Liver (tissue), 9 donors: Measurements from ENCODE around the gene S100A11. TPM values are rescaled to one million over a fixed set of nuclear protein-coding genes. Genes with fewer than 3 reads are reported as not detected.

Experiments used
- DNase-seq: peaks from one replicate; pipeline ENCODE4 v3.0.0-alpha.2; 2017; ENCODE audit warnings: low spot score
- H3K27ac ChIP-seq, 2 donors: one replicate each; pipeline ENCODE4 v1.7.0; 2013; ENCODE audit warnings: inconsistent platforms in 2 of 2, low read length in 2 of 2, control low read depth in 1 of 2, low read depth in 1 of 2, mild to moderate bottlenecking in 1 of 2
- H3K27me3 ChIP-seq, 4 donors: one replicate each; pipeline versions ENCODE4 v1.6.1 to v1.7.0; 2013; ENCODE audit warnings: low read length in 3 of 4, inconsistent platforms in 1 of 4, mild to moderate bottlenecking in 1 of 4, moderate library complexity in 1 of 4; ENCODE audit not compliant: control insufficient read depth in 4 of 4, insufficient read depth in 4 of 4
- H3K36me3 ChIP-seq, 4 donors: one replicate each; pipeline versions ENCODE4 v1.6.1 to v1.7.0; 2013; ENCODE audit warnings: low read length in 3 of 4, mild to moderate bottlenecking in 3 of 4, low read depth in 1 of 4, moderate library complexity in 1 of 4; ENCODE audit not compliant: control insufficient read depth in 4 of 4, insufficient read depth in 3 of 4
- H3K4me1 ChIP-seq, 4 donors: one replicate each; pipeline versions ENCODE4 v1.6.1 to v1.7.0; 2013; ENCODE audit warnings: low read length in 3 of 4, mild to moderate bottlenecking in 3 of 4, moderate library complexity in 1 of 4; ENCODE audit not compliant: control insufficient read depth in 4 of 4, insufficient read depth in 4 of 4
- H3K4me3 ChIP-seq, 3 donors: one replicate each; pipeline versions ENCODE4 v1.6.1 to v1.7.0; 2013; ENCODE audit warnings: low read length in 3 of 3, control low read depth in 1 of 3, low read depth in 1 of 3, mild to moderate bottlenecking in 1 of 3
- H3K9ac ChIP-seq, 2 donors: one replicate each; pipeline ENCODE4 v1.7.0; 2013; ENCODE audit warnings: low read length in 2 of 2, mild to moderate bottlenecking in 2 of 2, moderate library complexity in 2 of 2, control low read depth in 1 of 2, low read depth in 1 of 2
- H3K9me3 ChIP-seq, 4 donors: one replicate each; pipeline versions ENCODE4 v1.6.1 to v1.7.0; 2013; ENCODE audit warnings: low read length in 3 of 4; ENCODE audit not compliant: control insufficient read depth in 4 of 4
- ATF3 ChIP-seq: IDR thresholded peaks from 2 replicates; pipeline ENCODE4 v1.6.1; 2016; ENCODE audit warnings: antibody characterized with exemption
- CTCF ChIP-seq: fragments of 150-350 bp; IDR thresholded peaks from 2 replicates; pipeline ENCODE4 v1.5.1; 2017; ENCODE audit warnings: improper control_type of control experiment, low read depth, low read length; ENCODE audit not compliant: missing input control
- EGR1 ChIP-seq, 2 donors: IDR thresholded peaks; 2 replicates each; pipeline ENCODE4 v1.6.1; 2016 to 2018; ENCODE audit warnings: antibody characterized with exemption in 2 of 2, low read depth in 2 of 2
- FOXA1 ChIP-seq: IDR thresholded peaks from 2 replicates; pipeline ENCODE4 v1.6.1; 2016; ENCODE audit warnings: antibody characterized with exemption
- FOXA2 ChIP-seq: IDR thresholded peaks from 2 replicates; pipeline ENCODE4 v1.6.1; 2016; ENCODE audit warnings: antibody characterized with exemption
- GABPA ChIP-seq, 2 donors: IDR thresholded peaks in 1 of 2; conservative IDR thresholded peaks in 1 of 2; 2 replicates each; pipeline ENCODE4 v1.6.1; 2016; ENCODE audit warnings: antibody characterized with exemption in 2 of 2, mild to moderate bottlenecking in 1 of 2, moderate library complexity in 1 of 2
- HNF4A ChIP-seq, 2 donors: conservative IDR thresholded peaks; 2 replicates each; pipeline ENCODE4 v1.6.1; 2016; ENCODE audit warnings: antibody characterized with exemption in 2 of 2, mild to moderate bottlenecking in 2 of 2
- HNF4G ChIP-seq: IDR thresholded peaks from 2 replicates; pipeline ENCODE4 v1.6.1; 2016; ENCODE audit warnings: antibody characterized with exemption
- JUND ChIP-seq, 2 donors: IDR thresholded peaks; 2 replicates each; pipeline ENCODE4 v1.6.1; 2016; ENCODE audit warnings: antibody characterized with exemption in 2 of 2
- MAX ChIP-seq: IDR thresholded peaks from 2 replicates; pipeline ENCODE4 v1.6.1; 2016; ENCODE audit warnings: antibody characterized with exemption
- NR2F2 ChIP-seq: IDR thresholded peaks from 2 replicates; pipeline ENCODE4 v1.6.1; 2016; ENCODE audit warnings: antibody characterized with exemption
- RAD21 ChIP-seq, 2 donors: IDR thresholded peaks; 2 replicates each; pipeline ENCODE4 v1.6.1; 2016; ENCODE audit warnings: antibody characterized with exemption in 2 of 2, mild to moderate bottlenecking in 2 of 2
- REST ChIP-seq: IDR thresholded peaks from 2 replicates; pipeline ENCODE4 v1.6.1; 2016; ENCODE audit warnings: antibody characterized with exemption, mild to moderate bottlenecking
- RXRA ChIP-seq, 2 donors: IDR thresholded peaks; 2 replicates each; pipeline ENCODE4 v1.6.1; 2017 to 2018; ENCODE audit warnings: antibody characterized with exemption in 2 of 2, mild to moderate bottlenecking in 1 of 2
- SP1 ChIP-seq: IDR thresholded peaks from 2 replicates; pipeline ENCODE4 v1.6.1; 2018; ENCODE audit warnings: antibody characterized with exemption, mild to moderate bottlenecking
- TAF1 ChIP-seq: conservative IDR thresholded peaks from 2 replicates; pipeline ENCODE4 v1.6.1; 2016; ENCODE audit warnings: antibody characterized with exemption, mild to moderate bottlenecking
- YY1 ChIP-seq: IDR thresholded peaks from 2 replicates; pipeline ENCODE4 v1.6.1; 2016; ENCODE audit warnings: antibody characterized with exemption, mild to moderate bottlenecking
- ZBTB33 ChIP-seq: IDR thresholded peaks from 2 replicates; pipeline ENCODE4 v1.6.1; 2016; ENCODE audit warnings: antibody characterized with exemption
- WGBS: extraction: QIAGEN DNeasy Blood & Tissue Kit; methylation state at CpG from one replicate; pipeline ENCODE4 v1.1.7; 2013; 5-methylcytosine and 5-hydroxymethylcytosine counted together
- polyA plus RNA-seq, 2 donors: library from polyadenylated mRNA; stranded (reverse) in 1 of 2; unstranded in 1 of 2; fragments of 200-250 nt in 1 of 2; fragments of >200 nt in 1 of 2; fragmentation: Nextera tagmentation in 1 of 2; extraction: Ambion mirVana in 1 of 2; gene quantifications; one replicate each; pipeline versions ENCODE4 v1.2.1 to v1.2.3, GENCODE V29; 2013 to 2015
- total RNA-seq, 2 donors: library from RNA; depleted of rRNA; stranded (reverse); fragments of >200 nt; gene quantifications; one replicate each; pipeline ENCODE4 v1.2.3, GENCODE V29; 2014
- donor health status: healthy.
- donor health status: healthy.
- donor health status: healthy.
- donor health status: healthy.
- donor health status: healthy.

The S100A11 gene
- total and polyA plus RNA-seq, 4 donors, result 9.9 to 76.1 (median 31.0) TPM

- Histone ChIP-seq H3K9me3 (peaks cover 0 to 6% (median 3%) of the 10 kb centered on the region in 4 donors), H3K9ac (peak overlapping the region in 1 of 2 donors; percentile 88), H3K4me3 (no peak overlapping the region), H3K27me3 (peaks cover 0 to 1% (median under 1%) of the 10 kb centered on the region in 4 donors), H3K4me1 (no peaks in the 10 kb centered on the region), H3K27ac (peak overlapping the region; percentile 85 to 89), H3K36me3 (no peaks in the 10 kb centered on the region)
- no peak for TF ChIP-seq NR2F2
- no peak for TF ChIP-seq HNF4A (conservative IDR thresholded peaks at IDR 0.05)
- no peak for TF ChIP-seq FOXA1
- peak; percentile 23 for TF ChIP-seq CTCF
- TF ChIP-seq RAD21 (IDR thresholded peaks at IDR 0.05), result peak in 1 of 2 donors; percentile 44
- no peak for TF ChIP-seq REST
- TF ChIP-seq HNF4G, result no peak
- peak; percentile 49 to 63 for TF ChIP-seq GABPA (IDR thresholded peaks at IDR 0.05 in 1 of 2, conservative IDR thresholded peaks at IDR 0.05 in 1 of 2)
- TF ChIP-seq TAF1, result peak; percentile 39
- peak; percentile 30 for TF ChIP-seq MAX
- TF ChIP-seq SP1, result peak; percentile 75
- peak; percentile 86 to 94 for TF ChIP-seq JUND (IDR thresholded peaks at IDR 0.05)
- peak; percentile 6 for TF ChIP-seq ATF3
- TF ChIP-seq RXRA (IDR thresholded peaks at IDR 0.05), result no peak
- TF ChIP-seq EGR1 (IDR thresholded peaks at IDR 0.05; ENCODE audit: low read depth in 2 of 2), result no peak
- no peak for TF ChIP-seq FOXA2
- peak; percentile 12 for TF ChIP-seq ZBTB33
- TF ChIP-seq YY1, result no peak
- 31% methylated on average over 13 of the region's 13 CpGs for WGBS
- peak; percentile 60 for DNase-seq
Observed at GRCh38 chr1:152047730-152048415, 11.1 kb upstream of the S100A11 start.
